OCI-LY3 (cell line): ENCODE measurements around the gene MAML2.

Experiments used
- CTCF ChIP-seq: fragments of 200-600, 300-600 bp; sonication (generic); IDR thresholded peaks from 2 replicates; pipeline ENCODE4 v1.5.1; 2014; ENCODE audit warnings: antibody characterized with exemption, low read length, low read depth
- EZH2phosphoT487 ChIP-seq: fragments of 200-600 bp; shearing (Covaris generic); IDR thresholded peaks from 2 replicates; pipeline ENCODE4 v1.6.1; 2018; ENCODE audit warnings: antibody characterized with exemption, mixed run types, low read depth

- no peak for TF ChIP-seq CTCF
- no peak for TF ChIP-seq EZH2phosphoT487
Observed at GRCh38 chr11:95937358-95937757, 405.6 kb downstream of the MAML2 start.
